Osteoblast (primary cell): ENCODE results near the gene OSBPL2. TPM values are rescaled to one million over a fixed set of nuclear protein-coding genes. Genes with fewer than 3 reads are reported as not detected.

Source experiments
- DNase-seq: peaks from one replicate; pipeline ENCODE4 v3.0.0; 2011; ENCODE audit warnings: low spot score, mixed read lengths; ENCODE audit not compliant: insufficient read length; ENCODE audit errors: missing footprints
- H2AFZ ChIP-seq: 2 replicates; pipeline ENCODE4 v1.6.0; 2011; ENCODE audit warnings: mild to moderate bottlenecking, low read length
- H3K27ac ChIP-seq: 2 replicates; pipeline ENCODE4 v1.5.1; 2011; ENCODE audit warnings: mild to moderate bottlenecking, low read depth, low read length, moderate library complexity
- H3K27me3 ChIP-seq: 2 replicates; pipeline ENCODE4 v1.6.0; 2012; ENCODE audit warnings: mild to moderate bottlenecking, control low read depth, inconsistent platforms, low read length, moderate library complexity; ENCODE audit not compliant: insufficient read depth
- H3K36me3 ChIP-seq: 2 replicates; pipeline ENCODE4 v1.5.1; 2011; ENCODE audit warnings: mild to moderate bottlenecking, low read length, control low read depth, moderate library complexity; ENCODE audit not compliant: insufficient read depth
- H3K4me1 ChIP-seq: 2 replicates; pipeline ENCODE4 v1.5.1; 2011; ENCODE audit warnings: mild to moderate bottlenecking, low read length, control low read depth, moderate library complexity; ENCODE audit not compliant: insufficient read depth
- H3K4me2 ChIP-seq: 2 replicates; pipeline ENCODE4 v1.6.0; 2011; ENCODE audit warnings: mild to moderate bottlenecking, low read length; ENCODE audit not compliant: insufficient read depth
- H3K4me3 ChIP-seq: fragments of 200-600 bp; sonication (generic); 3 replicates; pipeline ENCODE4 v1.5.1; 2012; ENCODE audit warnings: mild to moderate bottlenecking, low read length, inconsistent platforms; ENCODE audit not compliant: insufficient read depth
- H3K79me2 ChIP-seq: 2 replicates; pipeline ENCODE4 v1.6.0; 2012; ENCODE audit warnings: mild to moderate bottlenecking, low read length, control low read depth, inconsistent platforms; ENCODE audit not compliant: insufficient read depth
- H3K9me3 ChIP-seq: 2 replicates; pipeline ENCODE4 v1.5.1; 2011; ENCODE audit warnings: low read depth, low read length, control low read depth
- H4K20me1 ChIP-seq: 2 replicates; pipeline ENCODE4 v1.6.0; 2012; ENCODE audit warnings: mild to moderate bottlenecking, low read length, control low read depth; ENCODE audit not compliant: insufficient read depth
- total RNA-seq: library from RNA; depleted of rRNA; stranded (reverse); fragments of >200 nt; gene quantifications from 2 replicates; pipeline ENCODE4 v1.2.3, GENCODE V29; 2012
- TF ChIP-seq, protein P1 (sequence below): IDR thresholded peaks from 2 replicates; pipeline ENCODE4 v1.5.1; 2011; ENCODE audit warnings: mild to moderate bottlenecking, low read depth, low read length, moderate library complexity; ENCODE audit errors: extremely low read depth

OSBPL2 gene
- total RNA-seq, 1 donor: 35.8 TPM

DNA sequence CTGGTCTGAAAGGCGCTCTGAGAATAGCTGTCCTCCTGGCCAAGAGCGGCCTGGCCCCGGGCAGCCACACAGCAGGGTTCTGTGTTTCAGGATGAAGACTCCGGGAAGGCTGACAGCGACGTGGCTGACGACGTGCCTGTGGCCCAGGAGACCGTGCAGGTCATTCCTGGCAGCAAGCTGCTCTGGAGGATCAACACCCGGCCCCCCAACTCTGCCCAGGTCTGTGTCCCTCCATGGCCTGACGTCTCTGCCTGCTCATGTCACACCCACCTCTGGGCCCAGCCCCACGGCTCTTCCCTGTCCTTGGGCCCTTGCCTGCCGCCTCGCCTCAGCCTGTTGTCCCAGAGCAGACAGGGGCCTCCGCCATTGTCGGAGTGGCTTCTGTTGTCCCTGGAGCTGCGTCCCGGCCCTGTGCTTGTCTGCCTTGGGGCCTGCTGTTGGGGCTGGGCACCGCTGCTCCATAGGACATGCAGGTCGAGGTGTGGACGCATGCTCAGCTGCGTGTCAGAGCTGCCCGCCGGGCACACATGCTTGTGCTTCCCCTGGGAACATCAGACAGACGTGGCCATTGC lies 48.3 kb downstream of the OSBPL2 start:
- no peaks in the 10 kb centered on the region for H3K9me3 ChIP-seq
- no peak overlapping the region for H3K4me3 ChIP-seq
- TF ChIP-seq, protein P1, sequence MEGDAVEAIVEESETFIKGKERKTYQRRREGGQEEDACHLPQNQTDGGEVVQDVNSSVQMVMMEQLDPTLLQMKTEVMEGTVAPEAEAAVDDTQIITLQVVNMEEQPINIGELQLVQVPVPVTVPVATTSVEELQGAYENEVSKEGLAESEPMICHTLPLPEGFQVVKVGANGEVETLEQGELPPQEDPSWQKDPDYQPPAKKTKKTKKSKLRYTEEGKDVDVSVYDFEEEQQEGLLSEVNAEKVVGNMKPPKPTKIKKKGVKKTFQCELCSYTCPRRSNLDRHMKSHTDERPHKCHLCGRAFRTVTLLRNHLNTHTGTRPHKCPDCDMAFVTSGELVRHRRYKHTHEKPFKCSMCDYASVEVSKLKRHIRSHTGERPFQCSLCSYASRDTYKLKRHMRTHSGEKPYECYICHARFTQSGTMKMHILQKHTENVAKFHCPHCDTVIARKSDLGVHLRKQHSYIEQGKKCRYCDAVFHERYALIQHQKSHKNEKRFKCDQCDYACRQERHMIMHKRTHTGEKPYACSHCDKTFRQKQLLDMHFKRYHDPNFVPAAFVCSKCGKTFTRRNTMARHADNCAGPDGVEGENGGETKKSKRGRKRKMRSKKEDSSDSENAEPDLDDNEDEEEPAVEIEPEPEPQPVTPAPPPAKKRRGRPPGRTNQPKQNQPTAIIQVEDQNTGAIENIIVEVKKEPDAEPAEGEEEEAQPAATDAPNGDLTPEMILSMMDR: no peak
- H3K4me2 ChIP-seq: no peak overlapping the region
- peak; percentile 66 for DNase-seq
- no peaks in the 10 kb centered on the region for H3K79me2 ChIP-seq
- H2AFZ ChIP-seq: no peak overlapping the region
- H3K27ac ChIP-seq: no peak overlapping the region
- no peaks in the 10 kb centered on the region for H4K20me1 ChIP-seq
- no peaks in the 10 kb centered on the region for H3K4me1 ChIP-seq
- H3K36me3 ChIP-seq: peaks cover 60% of the 10 kb centered on the region
- no peaks in the 10 kb centered on the region for H3K27me3 ChIP-seq

GRCh38 chr20:62287129-62287528 lies 48.8 kb downstream of the OSBPL2 start:
- DNase-seq: no peak
- no peaks in the 10 kb centered on the region for H3K79me2 ChIP-seq
- H3K27ac ChIP-seq: no peak overlapping the region
- no peak overlapping the region for H3K4me3 ChIP-seq
- H2AFZ ChIP-seq: no peak overlapping the region
- peaks cover 58% of the 10 kb centered on the region for H3K36me3 ChIP-seq
- H4K20me1 ChIP-seq: no peaks in the 10 kb centered on the region
- H3K27me3 ChIP-seq: no peaks in the 10 kb centered on the region
- TF ChIP-seq, protein P1: no peak
- no peaks in the 10 kb centered on the region for H3K9me3 ChIP-seq
- no peaks in the 10 kb centered on the region for H3K4me1 ChIP-seq
- H3K4me2 ChIP-seq: no peak overlapping the region

- H3K36me3 ChIP-seq: peaks cover 54% of the 10 kb centered on the region
- H3K4me2 ChIP-seq: no peak overlapping the region
Observed at GRCh38 chr20:62287759-62288534, 49.6 kb downstream of the OSBPL2 start.

DNA sequence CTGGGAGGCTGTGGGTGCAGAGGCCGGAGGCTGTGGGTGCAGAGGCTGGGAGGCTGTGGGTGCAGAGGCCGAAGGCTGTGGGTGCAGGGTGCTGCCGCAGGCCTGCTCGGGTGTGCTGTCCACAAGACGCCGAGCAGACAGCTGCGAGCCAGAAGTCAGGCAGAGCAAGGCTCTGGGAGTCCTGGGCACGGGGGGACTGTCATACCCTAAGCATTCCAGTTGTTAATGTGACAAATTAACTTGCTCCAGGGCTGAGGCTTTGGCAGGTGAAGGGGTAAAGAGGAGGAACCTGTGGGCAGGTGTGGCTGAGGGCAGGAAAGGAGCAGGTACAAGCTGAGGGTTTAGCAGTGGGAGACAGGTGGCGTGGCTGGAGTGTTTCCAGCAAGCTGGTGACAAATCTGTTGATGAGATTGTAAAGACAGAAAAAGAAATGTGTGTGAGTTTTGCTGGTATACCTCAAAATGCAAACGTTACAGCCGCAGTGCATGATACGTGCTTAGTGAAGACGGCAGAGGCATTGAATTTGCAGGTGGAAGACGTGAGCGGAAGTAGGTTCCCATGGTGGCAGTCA lies 50.3 kb downstream of the OSBPL2 start:
- H3K27ac ChIP-seq: no peak overlapping the region
- H3K9me3 ChIP-seq: no peaks in the 10 kb centered on the region
- no peak overlapping the region for H2AFZ ChIP-seq
- H3K4me1 ChIP-seq: no peaks in the 10 kb centered on the region
- no peaks in the 10 kb centered on the region for H4K20me1 ChIP-seq
- H3K27me3 ChIP-seq: no peaks in the 10 kb centered on the region
- H3K4me2 ChIP-seq: no peak overlapping the region
- no peak overlapping the region for H3K4me3 ChIP-seq
- TF ChIP-seq, protein P1: no peak
- peak; percentile 18 for DNase-seq
- H3K36me3 ChIP-seq: peaks cover 53% of the 10 kb centered on the region
- no peaks in the 10 kb centered on the region for H3K79me2 ChIP-seq

More at GRCh38 chr20:62287759-62288534, 49.6 kb downstream of the OSBPL2 start:
- Histone ChIP-seq H4K20me1 (no peaks in the 10 kb centered on the region), H3K4me1 (no peaks in the 10 kb centered on the region), H3K9me3 (no peaks in the 10 kb centered on the region), H3K4me3 (no peak overlapping the region), H2AFZ (no peak overlapping the region), H3K79me2 (no peaks in the 10 kb centered on the region), H3K27me3 (no peaks in the 10 kb centered on the region), H3K27ac (no peak overlapping the region)
- DNase-seq: peak; percentile 23
- TF ChIP-seq, protein P1: no peak
